H9 (cell line): Measurements from ENCODE around the gene C9orf43. TPM values are rescaled to one million over a fixed set of nuclear protein-coding genes. Genes with fewer than 3 reads are reported as not detected.

Experiments used
- DNase-seq: peaks from one replicate; pipeline ENCODE4 v3.0.0-alpha.2; 2017
- H2AFZ ChIP-seq: one replicate; pipeline ENCODE4 v1.6.1; 2013; ENCODE audit warnings: mild to moderate bottlenecking, low read length, control low read depth, moderate library complexity
- H2AK5ac ChIP-seq: 2 replicates; pipeline ENCODE4 v1.6.1; 2013; ENCODE audit warnings: low read length, control low read depth, mixed read lengths; ENCODE audit not compliant: insufficient read length
- H2BK120ac ChIP-seq: one replicate; pipeline ENCODE4 v1.6.1; 2013; ENCODE audit warnings: low read depth, mild to moderate bottlenecking, low read length, control low read depth, inconsistent platforms; ENCODE audit not compliant: poor library complexity, severe bottlenecking
- H2BK12ac ChIP-seq: 2 replicates; pipeline ENCODE4 v1.6.1; 2013; ENCODE audit warnings: low read length, control low read depth, mixed read lengths, low read depth; ENCODE audit not compliant: insufficient read length
- H2BK15ac ChIP-seq: 2 replicates; pipeline ENCODE4 v1.6.1; 2013; ENCODE audit warnings: low read depth, low read length, control low read depth
- H2BK20ac ChIP-seq: one replicate; pipeline ENCODE4 v1.6.1; 2013; ENCODE audit warnings: low read depth, mild to moderate bottlenecking, low read length, control low read depth, inconsistent platforms; ENCODE audit not compliant: poor library complexity, severe bottlenecking
- H2BK5ac ChIP-seq: 2 replicates; pipeline ENCODE4 v1.6.1; 2013; ENCODE audit warnings: low read length, control low read depth, mixed read lengths; ENCODE audit not compliant: insufficient read length
- H3K14ac ChIP-seq: 2 replicates; pipeline ENCODE4 v1.6.1; 2013; ENCODE audit warnings: low read length, control low read depth; ENCODE audit not compliant: insufficient read depth
- H3K18ac ChIP-seq: 2 replicates; pipeline ENCODE4 v1.6.1; 2013; ENCODE audit warnings: low read depth, mild to moderate bottlenecking, mixed read lengths, low read length, control low read depth; ENCODE audit not compliant: insufficient read length
- H3K23ac ChIP-seq: 2 replicates; pipeline ENCODE4 v1.6.1; 2013; ENCODE audit warnings: low read length, control low read depth, mixed read lengths, low read depth; ENCODE audit not compliant: insufficient read length
- H3K23me2 ChIP-seq: 2 replicates; pipeline ENCODE4 v1.6.1; 2013; ENCODE audit warnings: low read depth, mild to moderate bottlenecking, mixed read lengths, low read length, control low read depth; ENCODE audit not compliant: insufficient read length, poor library complexity, severe bottlenecking
- H3K27ac ChIP-seq: 2 replicates; pipeline ENCODE4 v1.5.1; 2013; ENCODE audit warnings: low read length, control low read depth, mixed read lengths, low read depth; ENCODE audit not compliant: insufficient read length
- H3K27me3 ChIP-seq: 2 replicates; pipeline ENCODE4 v1.6.1; 2013; ENCODE audit warnings: low read length, control low read depth, inconsistent platforms; ENCODE audit not compliant: insufficient read depth
- H3K4ac ChIP-seq: 2 replicates; pipeline ENCODE4 v1.6.1; 2013; ENCODE audit warnings: low read depth, mild to moderate bottlenecking, control low read depth, inconsistent platforms, low read length, moderate library complexity
- H3K4me1 ChIP-seq: 2 replicates; pipeline ENCODE4 v1.6.1; 2013; ENCODE audit warnings: low read length, control low read depth, inconsistent platforms; ENCODE audit not compliant: insufficient read depth
- H3K4me2 ChIP-seq: 2 replicates; pipeline ENCODE4 v1.6.1; 2013; ENCODE audit warnings: low read length, control low read depth, mixed read lengths; ENCODE audit not compliant: insufficient read length, insufficient read depth
- H3K56ac ChIP-seq: 2 replicates; pipeline ENCODE4 v1.6.1; 2013; ENCODE audit warnings: low read depth, mild to moderate bottlenecking, mixed read lengths, low read length, control low read depth; ENCODE audit not compliant: insufficient read length
- H3K79me1 ChIP-seq: 2 replicates; pipeline ENCODE4 v1.6.1; 2013; ENCODE audit warnings: low read depth, mild to moderate bottlenecking, moderate library complexity, low read length, control low read depth, inconsistent platforms; ENCODE audit not compliant: insufficient read depth, poor library complexity, severe bottlenecking
- H3K79me2 ChIP-seq: 2 replicates; pipeline ENCODE4 v1.6.1; 2013; ENCODE audit warnings: low read length, control low read depth, inconsistent platforms; ENCODE audit not compliant: insufficient read depth
- H3K9ac ChIP-seq: 2 replicates; pipeline ENCODE4 v1.6.1; 2013; ENCODE audit warnings: low read length, control low read depth, mixed read lengths; ENCODE audit not compliant: insufficient read length; ENCODE audit errors: extremely low read depth
- H3K9me3 ChIP-seq: one replicate; pipeline ENCODE4 v1.6.1; 2013; ENCODE audit warnings: low read depth, low read length, inconsistent platforms; ENCODE audit not compliant: control insufficient read depth
- H3T11ph ChIP-seq: one replicate; pipeline ENCODE4 v1.6.1; 2013; ENCODE audit warnings: mild to moderate bottlenecking, low read length, control low read depth, inconsistent platforms
- H4K20me1 ChIP-seq: one replicate; pipeline ENCODE4 v1.6.1; 2013; ENCODE audit not compliant: control insufficient read depth, insufficient read length, insufficient read depth
- H4K5ac ChIP-seq: 2 replicates; pipeline ENCODE4 v1.6.1; 2013; ENCODE audit warnings: low read depth, mild to moderate bottlenecking, mixed read lengths, low read length, control low read depth; ENCODE audit not compliant: insufficient read length
- H4K8ac ChIP-seq: replicated peaks from 2 replicates; pipeline ENCODE4 v1.6.1; 2013; ENCODE audit warnings: low read length, control low read depth, mixed read lengths, low read depth; ENCODE audit not compliant: insufficient read length
- H4K91ac ChIP-seq: 2 replicates; pipeline ENCODE4 v1.6.1; 2013; ENCODE audit warnings: low read depth, mild to moderate bottlenecking, moderate library complexity, mixed read lengths, low read length, control low read depth; ENCODE audit not compliant: insufficient read length
- H3K27ac Mint-ChIP-seq, 3 experiments: 2 replicates in 2 of 3; 3 replicates in 1 of 3; pipeline ENCODE4 v1.8.0; 2020 to 2021; ENCODE audit warnings: mixed read lengths in 3 of 3, mild to moderate bottlenecking in 1 of 3, moderate library complexity in 1 of 3
- H3K27me3 Mint-ChIP-seq: 2 replicates; pipeline ENCODE4 v1.8.0; 2021; ENCODE audit warnings: low read depth, mild to moderate bottlenecking, moderate library complexity, mixed read lengths
- H3K36me3 Mint-ChIP-seq, 3 experiments: 2 replicates in 2 of 3; 3 replicates in 1 of 3; pipeline ENCODE4 v1.8.0; 2020 to 2021; ENCODE audit warnings: low read depth in 3 of 3, mixed read lengths in 3 of 3; ENCODE audit not compliant: insufficient read depth in 1 of 3
- H3K4me1 Mint-ChIP-seq, 2 experiments: 2 replicates each; pipeline ENCODE4 v1.8.0; 2020; ENCODE audit warnings: mixed read lengths in 2 of 2
- H3K4me3 Mint-ChIP-seq, 2 experiments: 2 replicates in 1 of 2; 3 replicates in 1 of 2; pipeline ENCODE4 v1.8.0; 2020 to 2021; ENCODE audit warnings: mild to moderate bottlenecking in 2 of 2, mixed read lengths in 2 of 2, moderate library complexity in 1 of 2
- H3K9me3 Mint-ChIP-seq, 2 experiments: 2 replicates in 1 of 2; 3 replicates in 1 of 2; pipeline ENCODE4 v1.8.0; 2020; ENCODE audit warnings: mild to moderate bottlenecking in 2 of 2, mixed read lengths in 2 of 2, moderate library complexity in 1 of 2
- WGBS: extraction: QIAGEN DNeasy Blood & Tissue Kit; methylation state at CpG from one replicate; pipeline ENCODE4 v1.1.7; 2013; ENCODE audit warnings: missing lambda C conversion rate, low lambda C conversion rate, mixed read lengths; ENCODE audit not compliant: insufficient read length; ENCODE audit errors: extremely low coverage; 5-methylcytosine and 5-hydroxymethylcytosine counted together
- total RNA-seq: library from RNA; stranded (reverse); gene quantifications from 2 replicates; pipeline ENCODE4 v1.2.1, GENCODE V29; 2021
- TF ChIP-seq, protein P1 (sequence below): fragments of 200-600 bp; sonication (generic); conservative IDR thresholded peaks from 3 replicates; pipeline ENCODE4 v1.8.0; 2021; ENCODE audit warnings: antibody characterized with exemption, mild to moderate bottlenecking

The C9orf43 gene
- total RNA-seq, 1 experiment from 2014 or later, result 0.57 TPM

DNA sequence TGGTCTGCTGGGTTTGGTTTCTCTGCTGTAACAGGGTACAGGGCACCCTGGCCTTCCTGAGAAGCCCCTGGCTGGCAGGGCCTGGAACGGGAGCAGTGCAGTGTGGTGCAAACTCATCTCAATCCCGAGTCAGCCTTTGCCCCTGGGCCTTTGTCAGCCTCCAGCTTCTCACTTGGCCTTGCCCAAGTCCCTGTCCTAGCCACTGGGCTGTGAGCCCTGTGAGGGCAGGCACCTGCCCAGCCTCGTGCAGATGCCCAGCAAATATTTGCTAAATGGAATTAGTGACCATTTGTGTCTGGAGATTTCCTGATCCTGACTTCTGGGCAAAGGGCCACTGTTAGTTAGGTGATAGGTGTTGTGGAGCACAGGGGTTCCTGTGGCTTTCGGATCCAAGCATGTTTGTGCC, 66.0 kb downstream of the C9orf43 start:
- Histone ChIP-seq H3K27ac (no peak overlapping the region), H3K9ac (no peak overlapping the region), H2BK12ac (no peak overlapping the region), H3K9me3 (no peaks in the 10 kb centered on the region), H3K56ac (no peak overlapping the region), H2BK120ac (no peak overlapping the region), H2BK15ac (no peak overlapping the region), H3K4ac (no peak overlapping the region), H2AK5ac (no peak overlapping the region), H3K23ac (no peak overlapping the region), H3K18ac (no peak overlapping the region), H3K79me2 (no peaks in the 10 kb centered on the region), H3K23me2 (no peaks in the 10 kb centered on the region), H4K5ac (no peak overlapping the region), H3K4me2 (no peak overlapping the region), H4K20me1 (no peaks in the 10 kb centered on the region), H4K91ac (no peak overlapping the region), H4K8ac (no peak overlapping the region), H2AFZ (no peak overlapping the region), H3T11ph (no peak overlapping the region), H3K4me1 (peaks cover 7% of the 10 kb centered on the region), H2BK20ac (no peak overlapping the region), H3K79me1 (no peaks in the 10 kb centered on the region), H2BK5ac (no peak overlapping the region), H3K27me3 (no peaks in the 10 kb centered on the region), H3K14ac (no peak overlapping the region)
- Mint-ChIP-seq H3K4me1 (peaks cover 16 to 30% of the 10 kb centered on the region in 2 experiments), H3K4me3 (no peak overlapping the region), H3K27me3 (no peaks in the 10 kb centered on the region), H3K9me3 (peaks cover 2 to 8% of the 10 kb centered on the region in 2 experiments; a peak in 2 of 5 replicates), H3K36me3 (peaks cover 2 to 10% (median 3%) of the 10 kb centered on the region in 3 experiments; a peak in 5 of 7 replicates), H3K27ac (peak overlapping the region in 1 of 3 experiments; percentile 39; a peak in 1 of 7 replicates)
- TF ChIP-seq, protein P1, sequence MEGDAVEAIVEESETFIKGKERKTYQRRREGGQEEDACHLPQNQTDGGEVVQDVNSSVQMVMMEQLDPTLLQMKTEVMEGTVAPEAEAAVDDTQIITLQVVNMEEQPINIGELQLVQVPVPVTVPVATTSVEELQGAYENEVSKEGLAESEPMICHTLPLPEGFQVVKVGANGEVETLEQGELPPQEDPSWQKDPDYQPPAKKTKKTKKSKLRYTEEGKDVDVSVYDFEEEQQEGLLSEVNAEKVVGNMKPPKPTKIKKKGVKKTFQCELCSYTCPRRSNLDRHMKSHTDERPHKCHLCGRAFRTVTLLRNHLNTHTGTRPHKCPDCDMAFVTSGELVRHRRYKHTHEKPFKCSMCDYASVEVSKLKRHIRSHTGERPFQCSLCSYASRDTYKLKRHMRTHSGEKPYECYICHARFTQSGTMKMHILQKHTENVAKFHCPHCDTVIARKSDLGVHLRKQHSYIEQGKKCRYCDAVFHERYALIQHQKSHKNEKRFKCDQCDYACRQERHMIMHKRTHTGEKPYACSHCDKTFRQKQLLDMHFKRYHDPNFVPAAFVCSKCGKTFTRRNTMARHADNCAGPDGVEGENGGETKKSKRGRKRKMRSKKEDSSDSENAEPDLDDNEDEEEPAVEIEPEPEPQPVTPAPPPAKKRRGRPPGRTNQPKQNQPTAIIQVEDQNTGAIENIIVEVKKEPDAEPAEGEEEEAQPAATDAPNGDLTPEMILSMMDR, result no peak
- no CpG with 5 or more reads among the region's 4 CpGs for WGBS
- no peak for DNase-seq
